ENCODE measurements around the gene RAB31. TPM values are rescaled to one million over a fixed set of nuclear protein-coding genes. Genes with fewer than 3 reads are reported as not detected.

RAB31 gene
- total and polyA plus RNA-seq, 2 of the 13 experiments (the other 11 are each of a cell fraction or from before 2014, with no cell fraction given) = 1.1 to 1.7 TPM

DNA sequence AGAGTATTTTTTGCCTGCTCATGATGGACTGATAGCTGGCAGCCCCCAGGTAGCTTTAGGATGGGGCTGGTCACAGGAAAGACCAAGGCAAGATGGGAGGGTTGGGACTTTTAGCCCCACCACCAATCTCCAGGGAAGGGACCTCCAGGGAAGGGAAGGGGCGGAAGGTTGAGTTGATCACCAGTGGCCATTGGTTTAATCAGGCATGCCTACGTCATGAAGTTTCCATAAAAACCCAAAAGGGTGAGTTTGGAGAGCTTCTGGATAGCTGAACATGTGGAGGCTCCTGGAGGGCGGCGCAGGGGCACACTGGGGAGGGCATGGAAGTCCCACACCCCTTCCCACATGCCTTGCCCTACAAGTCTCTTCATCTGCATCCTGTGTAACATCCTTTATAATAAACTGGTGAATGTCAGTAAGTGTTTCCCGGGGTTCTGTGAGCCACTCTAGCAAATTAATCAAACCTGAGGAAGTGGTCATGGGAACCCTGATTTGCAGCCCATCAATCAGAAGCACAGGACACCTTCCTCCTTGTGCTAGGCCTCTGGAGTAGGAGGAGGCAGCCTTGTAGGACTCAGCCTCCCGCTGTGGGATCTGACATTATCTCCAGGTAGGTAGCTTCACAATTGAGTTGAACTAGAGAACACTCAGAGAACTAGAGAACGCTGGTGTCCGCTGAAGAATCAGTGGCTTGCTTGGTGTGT, 30.3 kb downstream of the RAB31 start:
- Histone ChIP-seq H2AFZ (ENCODE audit: low read length) (no peak overlapping the region), H3K4me3 (replicated peaks in 1 of 3; ENCODE audit: insufficient read depth in 1 of 3, low read depth in 2 of 3, low read length in 3 of 3) (no peak overlapping the region), H3K79me2 (ENCODE audit: insufficient read depth, low read length) (no peaks in the 10 kb centered on the region), H3K4me2 (ENCODE audit: low read depth, low read length) (no peak overlapping the region), H4K20me1 (ENCODE audit: insufficient read depth, low read length) (no peaks in the 10 kb centered on the region), H3K36me3 (replicated peaks in 1 of 2; ENCODE audit: control insufficient read depth in 1 of 2, insufficient read depth in 2 of 2, low read length in 2 of 2) (no peaks in the 10 kb centered on the region), H3K27ac (ENCODE audit: extremely low read length, insufficient read depth, low read length) (no peak overlapping the region), H3K4me1 (ENCODE audit: insufficient read depth, low read length) (peaks cover 55% of the 10 kb centered on the region), H3K9me3 (ENCODE audit: low read length) (no peaks in the 10 kb centered on the region), H3K9ac (ENCODE audit: insufficient read depth, low read depth, low read length) (no peak overlapping the region), H3K27me3 (ENCODE audit: control insufficient read depth in 1 of 2, insufficient read depth in 2 of 2, low read length in 2 of 2) (no peaks in the 10 kb centered on the region; a peak in 1 of 5 replicates)
- no TSS peak for BruUV-seq (replicated peaks)
- in situ Hi-C loops (cut with HindIII; ENCODE audit: extremely low pct_ligation_motif_present, low pct_unique_long_range_greater_than_20kb) = no loop called here
- intact Hi-C loops (cut with micrococcal nuclease; ENCODE audit: unreplicated experiment) = no loop called here
- CTCF ChIA-PET (ENCODE audit: low intra/inter-chr PET ratio, low total read pairs) = no interaction called here
- no peak for TF ChIP-seq RBM22 (optimal IDR thresholded peaks at IDR 0.05; ENCODE audit: low read length)
- TF ChIP-seq, protein P1, sequence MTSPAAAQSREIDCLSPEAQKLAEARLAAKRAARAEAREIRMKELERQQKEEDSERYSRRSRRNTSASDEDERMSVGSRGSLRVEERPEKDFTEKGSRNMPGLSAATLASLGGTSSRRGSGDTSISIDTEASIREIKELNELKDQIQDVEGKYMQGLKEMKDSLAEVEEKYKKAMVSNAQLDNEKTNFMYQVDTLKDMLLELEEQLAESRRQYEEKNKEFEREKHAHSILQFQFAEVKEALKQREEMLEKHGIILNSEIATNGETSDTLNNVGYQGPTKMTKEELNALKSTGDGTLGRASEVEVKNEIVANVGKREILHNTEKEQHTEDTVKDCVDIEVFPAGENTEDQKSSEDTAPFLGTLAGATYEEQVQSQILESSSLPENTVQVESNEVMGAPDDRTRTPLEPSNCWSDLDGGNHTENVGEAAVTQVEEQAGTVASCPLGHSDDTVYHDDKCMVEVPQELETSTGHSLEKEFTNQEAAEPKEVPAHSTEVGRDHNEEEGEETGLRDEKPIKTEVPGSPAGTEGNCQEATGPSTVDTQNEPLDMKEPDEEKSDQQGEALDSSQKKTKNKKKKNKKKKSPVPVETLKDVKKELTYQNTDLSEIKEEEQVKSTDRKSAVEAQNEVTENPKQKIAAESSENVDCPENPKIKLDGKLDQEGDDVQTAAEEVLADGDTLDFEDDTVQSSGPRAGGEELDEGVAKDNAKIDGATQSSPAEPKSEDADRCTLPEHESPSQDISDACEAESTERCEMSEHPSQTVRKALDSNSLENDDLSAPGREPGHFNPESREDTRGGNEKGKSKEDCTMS (CRISPR knock-in tag; conservative IDR thresholded peaks at IDR 0.05) = no peak
- TF ChIP-seq, protein P2, sequence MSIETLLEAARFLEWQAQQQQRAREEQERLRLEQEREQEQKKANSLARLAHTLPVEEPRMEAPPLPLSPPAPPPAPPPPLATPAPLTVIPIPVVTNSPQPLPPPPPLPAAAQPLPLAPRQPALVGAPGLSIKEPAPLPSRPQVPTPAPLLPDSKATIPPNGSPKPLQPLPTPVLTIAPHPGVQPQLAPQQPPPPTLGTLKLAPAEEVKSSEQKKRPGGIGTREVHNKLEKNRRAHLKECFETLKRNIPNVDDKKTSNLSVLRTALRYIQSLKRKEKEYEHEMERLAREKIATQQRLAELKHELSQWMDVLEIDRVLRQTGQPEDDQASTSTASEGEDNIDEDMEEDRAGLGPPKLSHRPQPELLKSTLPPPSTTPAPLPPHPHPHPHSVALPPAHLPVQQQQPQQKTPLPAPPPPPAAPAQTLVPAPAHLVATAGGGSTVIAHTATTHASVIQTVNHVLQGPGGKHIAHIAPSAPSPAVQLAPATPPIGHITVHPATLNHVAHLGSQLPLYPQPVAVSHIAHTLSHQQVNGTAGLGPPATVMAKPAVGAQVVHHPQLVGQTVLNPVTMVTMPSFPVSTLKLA (IDR thresholded peaks at IDR 0.05) = no peak
- no peak for TF ChIP-seq NCOR1 (IDR thresholded peaks at IDR 0.05; ENCODE audit: borderline replicate concordance, low read length)
- TF ChIP-seq CREM (IDR thresholded peaks at IDR 0.05) = no peak
- no peak for TF ChIP-seq CREM (CRISPR knock-in tag; IDR thresholded peaks at IDR 0.05)
- DNase-seq (ENCODE audit: low spot score) (no peak), ATAC-seq (no peak), FAIRE-seq (no peak)
- POLR2A ChIA-PET = no interaction called here
- WGBS (ENCODE audit: low lambda C conversion rate) = 81% methylated on average over 7 of the region's 8 CpGs
